GM06990 (cell line): Measurements from ENCODE around the gene ADAMTS3.

Experiments
- DNase-seq: peaks from one replicate; pipeline ENCODE4 v3.0.0-alpha.2; 2011; ENCODE audit not compliant: insufficient read length; ENCODE audit errors: extremely low read depth
- H3K27me3 ChIP-seq: replicated peaks from 2 replicates; pipeline ENCODE4 v1.6.0; 2011; ENCODE audit warnings: low read length; ENCODE audit not compliant: control insufficient read depth, insufficient read depth
- H3K36me3 ChIP-seq: 2 replicates; pipeline ENCODE4 v1.5.1; 2011; ENCODE audit warnings: low read length; ENCODE audit not compliant: control insufficient read depth, insufficient read depth
- H3K4me3 ChIP-seq: replicated peaks from 2 replicates; pipeline ENCODE4 v1.5.1; 2011; ENCODE audit warnings: low read depth, mild to moderate bottlenecking, control low read depth, low read length
- TF ChIP-seq, protein P1 (sequence below): IDR thresholded peaks from 2 replicates; pipeline ENCODE4 v1.5.1; 2011; ENCODE audit warnings: low read length, control low read depth, mild to moderate bottlenecking, inconsistent platforms; ENCODE audit not compliant: insufficient read depth, poor library complexity, severe bottlenecking

Gene ADAMTS3

DNA sequence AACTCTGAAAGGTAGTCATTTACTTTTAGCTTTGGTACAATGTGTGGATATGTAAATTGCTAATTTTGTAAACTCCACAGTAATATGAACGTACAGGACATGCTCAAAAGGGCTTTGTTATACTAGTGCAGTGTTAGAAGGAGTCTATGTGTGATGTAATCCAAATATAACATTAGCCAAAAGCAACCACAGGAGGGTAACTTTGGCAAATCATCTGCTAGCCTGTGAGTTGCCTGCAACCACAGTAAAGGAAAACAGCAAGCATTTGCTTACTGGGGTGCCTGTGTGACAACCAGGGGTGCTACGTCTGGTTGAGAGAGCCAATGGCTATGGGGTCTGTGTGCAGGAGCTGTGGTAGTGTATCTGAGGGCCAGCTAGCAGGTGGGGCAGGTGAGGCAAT, 245.8 kb downstream of the ADAMTS3 start:
- H3K4me3 ChIP-seq: no peak overlapping the region
- no peak for DNase-seq
- no peaks in the 10 kb centered on the region for H3K27me3 ChIP-seq
- no peaks in the 10 kb centered on the region for H3K36me3 ChIP-seq
- TF ChIP-seq, protein P1, sequence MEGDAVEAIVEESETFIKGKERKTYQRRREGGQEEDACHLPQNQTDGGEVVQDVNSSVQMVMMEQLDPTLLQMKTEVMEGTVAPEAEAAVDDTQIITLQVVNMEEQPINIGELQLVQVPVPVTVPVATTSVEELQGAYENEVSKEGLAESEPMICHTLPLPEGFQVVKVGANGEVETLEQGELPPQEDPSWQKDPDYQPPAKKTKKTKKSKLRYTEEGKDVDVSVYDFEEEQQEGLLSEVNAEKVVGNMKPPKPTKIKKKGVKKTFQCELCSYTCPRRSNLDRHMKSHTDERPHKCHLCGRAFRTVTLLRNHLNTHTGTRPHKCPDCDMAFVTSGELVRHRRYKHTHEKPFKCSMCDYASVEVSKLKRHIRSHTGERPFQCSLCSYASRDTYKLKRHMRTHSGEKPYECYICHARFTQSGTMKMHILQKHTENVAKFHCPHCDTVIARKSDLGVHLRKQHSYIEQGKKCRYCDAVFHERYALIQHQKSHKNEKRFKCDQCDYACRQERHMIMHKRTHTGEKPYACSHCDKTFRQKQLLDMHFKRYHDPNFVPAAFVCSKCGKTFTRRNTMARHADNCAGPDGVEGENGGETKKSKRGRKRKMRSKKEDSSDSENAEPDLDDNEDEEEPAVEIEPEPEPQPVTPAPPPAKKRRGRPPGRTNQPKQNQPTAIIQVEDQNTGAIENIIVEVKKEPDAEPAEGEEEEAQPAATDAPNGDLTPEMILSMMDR: no peak

DNA sequence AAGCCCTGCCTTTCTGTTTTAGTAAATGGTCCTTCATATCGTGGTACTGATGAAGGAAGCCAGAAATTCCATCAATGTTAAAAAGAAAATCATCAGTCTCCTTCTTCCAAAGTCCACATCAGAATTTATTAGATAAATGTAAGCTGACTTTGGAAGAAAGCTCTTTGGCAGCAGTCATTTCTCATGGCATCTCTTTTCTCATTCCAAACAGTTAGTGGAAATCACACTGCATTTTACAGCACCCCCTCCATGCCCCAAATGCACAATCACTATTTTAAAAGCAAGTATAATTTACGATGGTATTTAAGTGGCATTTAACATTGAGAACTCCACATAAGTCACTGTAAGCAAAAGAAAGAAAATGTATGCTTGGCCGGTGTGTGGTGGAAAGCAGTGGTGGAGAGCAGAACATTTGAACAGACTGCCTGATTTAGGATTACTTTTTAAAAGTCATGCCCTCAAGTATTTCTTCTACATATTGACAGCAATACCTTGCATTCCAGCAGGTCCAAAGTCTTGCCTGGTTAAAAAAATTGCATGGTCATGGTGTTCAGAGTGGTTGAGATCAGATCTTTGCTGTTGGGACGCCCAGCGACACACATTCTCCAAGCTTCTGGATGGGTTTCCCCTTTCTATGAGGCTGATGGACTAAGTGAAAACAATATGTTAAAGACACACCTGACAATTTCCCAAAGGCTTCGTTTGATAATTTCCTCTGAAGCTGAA, 248.6 kb downstream of the ADAMTS3 start:
- H3K27me3 ChIP-seq: no peaks in the 10 kb centered on the region
- TF ChIP-seq, protein P1: no peak

DNA sequence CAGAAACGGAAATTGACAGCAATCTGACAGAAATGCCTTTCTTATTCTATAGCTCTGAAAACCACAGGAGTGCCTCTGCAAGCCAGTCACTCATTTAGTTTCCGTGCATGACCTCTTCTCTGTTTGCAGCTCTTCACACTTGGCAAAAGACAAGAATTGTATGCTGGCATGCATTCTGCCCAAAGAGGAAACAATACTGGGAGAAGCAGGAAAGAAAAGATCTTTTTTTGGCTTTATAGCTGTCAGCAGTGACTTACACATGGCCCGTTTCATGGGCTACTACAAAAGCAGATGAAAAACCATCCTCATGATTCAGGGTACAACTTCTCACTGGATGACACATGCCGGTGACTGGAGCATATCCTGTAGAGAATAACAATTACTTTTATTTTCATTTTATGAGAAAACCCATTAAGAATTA, 249.4 kb downstream of the ADAMTS3 start:
- TF ChIP-seq, protein P1: no peak
- DNase-seq: no peak
- H3K27me3 ChIP-seq: no peaks in the 10 kb centered on the region
- H3K36me3 ChIP-seq: no peaks in the 10 kb centered on the region
- no peak overlapping the region for H3K4me3 ChIP-seq

More for the DNA sequence above, 248.6 kb downstream of the ADAMTS3 start:
- no peak for DNase-seq
- Histone ChIP-seq H3K36me3 (no peaks in the 10 kb centered on the region), H3K4me3 (no peak overlapping the region)

DNA sequence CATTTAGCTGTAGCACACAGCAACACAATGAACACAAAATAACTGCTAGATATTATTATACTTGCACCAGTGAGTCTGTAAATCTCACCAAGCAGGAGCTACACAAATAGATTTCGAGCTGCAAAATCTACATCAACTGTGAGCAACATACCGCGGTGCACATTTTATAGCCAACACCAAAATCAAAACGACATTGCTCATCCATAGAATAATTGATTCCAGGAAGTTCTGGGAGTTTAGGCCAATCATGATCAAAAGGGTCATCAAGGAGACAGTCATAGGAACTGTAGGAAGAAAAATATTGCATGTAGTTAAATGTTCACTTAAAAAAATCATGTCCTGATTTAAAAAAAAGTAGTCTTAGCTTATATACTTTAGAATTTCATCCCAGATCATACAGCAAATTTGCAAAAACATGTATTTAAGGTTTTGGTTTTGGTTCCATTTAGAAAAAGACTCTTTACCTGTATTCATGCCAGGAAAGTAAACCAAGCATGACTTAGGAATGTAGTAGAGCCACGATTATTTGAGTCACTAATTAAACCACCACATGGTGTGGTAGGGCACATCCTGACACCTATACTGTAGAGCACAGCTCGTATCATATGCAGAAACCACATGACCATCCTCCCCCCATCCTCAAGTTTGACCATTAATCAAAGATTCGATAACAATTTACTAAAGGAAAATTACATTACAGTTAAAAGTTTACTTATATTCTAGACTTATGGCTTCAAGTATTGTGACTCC, 250.4 kb downstream of the ADAMTS3 start:
- no peaks in the 10 kb centered on the region for H3K36me3 ChIP-seq
- no peaks in the 10 kb centered on the region for H3K27me3 ChIP-seq
- TF ChIP-seq, protein P1: no peak
- no peak overlapping the region for H3K4me3 ChIP-seq
- no peak for DNase-seq

DNA sequence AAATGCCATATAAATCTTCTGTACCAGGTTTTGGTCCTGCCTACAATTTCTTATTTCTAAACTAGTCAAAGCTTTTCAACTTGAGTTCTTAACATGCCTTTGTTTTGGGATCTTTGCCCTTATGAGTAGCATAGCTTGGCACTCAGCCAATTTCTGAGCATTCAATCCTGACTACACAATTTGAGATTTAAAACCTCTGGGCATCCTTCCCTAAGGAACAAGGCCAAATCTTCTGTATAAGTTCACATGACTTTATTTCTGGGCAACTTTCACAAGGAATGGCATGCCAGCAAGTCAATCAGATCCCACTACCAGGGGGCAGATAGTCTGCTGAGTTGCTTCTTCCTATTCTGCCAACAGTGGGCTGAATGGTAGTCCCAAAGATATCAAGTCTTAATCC, 254.2 kb downstream of the ADAMTS3 start:
- no peak for DNase-seq
- TF ChIP-seq, protein P1: no peak
- Histone ChIP-seq H3K36me3 (no peaks in the 10 kb centered on the region), H3K4me3 (no peak overlapping the region), H3K27me3 (no peaks in the 10 kb centered on the region)
